Measurements from ENCODE around the gene SMARCA2.

SMARCA2 gene

DNA sequence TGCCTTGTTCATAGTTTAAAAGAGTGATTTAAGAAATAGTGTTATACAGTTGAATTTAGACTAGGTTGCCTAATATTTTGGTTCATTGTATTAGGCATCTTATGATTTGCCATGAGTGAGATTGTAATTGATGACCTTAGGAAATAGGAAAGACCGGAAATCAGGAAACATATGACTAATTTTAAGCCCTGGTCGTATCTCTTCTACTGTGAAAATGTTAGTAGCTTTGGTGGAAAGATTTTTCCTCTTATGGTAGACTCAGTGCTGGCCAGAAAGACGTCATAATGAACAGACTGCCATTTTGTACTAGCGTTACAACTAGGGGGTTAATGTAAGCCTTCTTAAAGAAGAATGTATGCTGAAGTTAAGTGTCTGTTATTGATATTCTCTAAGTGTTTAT is 21.7 kb downstream of the SMARCA2 start:
- TF ChIP-seq CTCF (IDR thresholded peaks at IDR 0.05; ENCODE audit: insufficient read depth, low read depth, low read length, missing control alignments) = no peak
- DNase-seq (ENCODE audit: low read depth) = no peak

DNA sequence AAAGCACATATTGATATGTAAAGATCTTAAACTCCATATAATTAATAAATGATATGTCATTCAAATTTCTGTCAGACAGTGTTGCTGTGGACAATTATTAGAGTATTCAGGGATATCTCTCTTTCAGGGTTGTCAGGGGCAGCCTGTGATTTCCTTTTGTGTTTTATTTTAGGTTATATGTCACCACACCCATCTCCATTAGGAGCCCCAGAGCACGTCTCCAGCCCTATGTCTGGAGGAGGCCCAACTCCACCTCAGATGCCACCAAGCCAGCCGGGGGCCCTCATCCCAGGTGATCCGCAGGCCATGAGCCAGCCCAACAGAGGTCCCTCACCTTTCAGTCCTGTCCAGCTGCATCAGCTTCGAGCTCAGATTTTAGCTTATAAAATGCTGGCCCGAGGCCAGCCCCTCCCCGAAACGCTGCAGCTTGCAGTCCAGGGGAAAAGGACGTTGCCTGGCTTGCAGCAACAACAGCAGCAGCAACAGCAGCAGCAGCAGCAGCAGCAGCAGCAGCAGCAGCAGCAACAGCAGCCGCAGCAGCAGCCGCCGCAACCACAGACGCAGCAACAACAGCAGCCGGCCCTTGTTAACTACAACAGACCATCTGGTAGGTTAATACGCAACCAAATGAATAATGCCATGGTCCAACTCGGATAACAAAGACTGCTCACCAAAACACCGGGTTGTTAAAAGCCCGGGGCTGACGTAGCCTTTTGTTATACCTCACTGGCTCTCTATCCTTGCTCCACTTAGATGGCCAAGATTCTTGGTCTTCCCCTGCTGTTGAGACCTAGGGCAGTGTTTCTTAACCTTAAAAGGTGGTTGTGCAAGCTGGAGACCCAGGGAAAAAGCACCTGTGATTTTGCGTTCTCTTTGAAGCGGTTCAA is 24.4 kb downstream of the SMARCA2 start:
- no peak for DNase-seq (ENCODE audit: low read depth)
- no peak for TF ChIP-seq CTCF (IDR thresholded peaks at IDR 0.05; ENCODE audit: insufficient read depth, low read depth, low read length, missing control alignments)
- no peak overlapping the region for H3K4me3 ChIP-seq (ENCODE audit: low read depth, low read length)

More for the DNA sequence above, 21.7 kb downstream of the SMARCA2 start:
- no peak overlapping the region for H3K4me3 ChIP-seq (ENCODE audit: low read depth, low read length)

DNA sequence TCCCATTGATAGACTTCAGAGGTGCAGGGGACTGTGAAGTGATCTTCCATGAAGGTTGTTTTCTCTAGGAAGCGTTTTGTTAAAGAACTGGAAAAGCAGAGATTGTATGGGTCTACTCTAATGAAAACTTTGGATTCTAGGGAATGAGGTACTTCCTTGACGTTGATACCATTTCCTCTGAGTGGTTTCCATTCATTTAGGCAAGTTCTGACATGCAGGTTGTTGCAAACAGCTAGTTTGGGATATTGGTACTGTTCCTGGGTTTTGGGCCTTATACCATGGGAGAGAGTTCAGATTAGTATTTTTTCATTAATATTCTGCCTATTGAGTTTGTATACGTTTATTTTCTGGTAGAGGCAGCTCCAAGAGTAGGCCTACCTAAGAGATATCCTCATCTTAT is 25.7 kb downstream of the SMARCA2 start:
- DNase-seq (ENCODE audit: low read depth) = no peak
- H3K4me3 ChIP-seq (ENCODE audit: low read depth, low read length) = no peak overlapping the region
- TF ChIP-seq CTCF (IDR thresholded peaks at IDR 0.05; ENCODE audit: insufficient read depth, low read depth, low read length, missing control alignments) = no peak

DNA sequence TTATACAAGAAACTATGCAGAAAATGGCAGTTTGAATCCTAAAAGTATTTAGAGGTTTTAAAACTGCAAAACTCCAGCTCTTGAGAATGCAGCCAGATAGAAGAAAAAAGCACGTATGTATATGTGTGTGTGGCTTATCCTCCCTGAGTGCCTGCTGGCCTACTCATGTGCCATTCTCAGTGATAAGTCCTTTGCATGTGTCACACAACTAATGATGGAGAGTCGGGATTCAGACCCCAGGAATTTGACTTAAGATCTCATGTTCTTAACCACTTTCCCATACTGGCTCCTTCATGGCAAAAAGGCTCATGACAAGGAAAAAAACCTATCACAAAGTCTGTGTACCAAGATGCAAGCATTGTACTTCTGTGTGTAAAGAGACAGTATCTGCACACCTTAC is 26.6 kb downstream of the SMARCA2 start:
- H3K4me3 ChIP-seq (ENCODE audit: low read depth, low read length) = no peak overlapping the region
- DNase-seq (ENCODE audit: low read depth) = no peak
- TF ChIP-seq CTCF (IDR thresholded peaks at IDR 0.05; ENCODE audit: insufficient read depth, low read depth, low read length, missing control alignments) = no peak

DNA sequence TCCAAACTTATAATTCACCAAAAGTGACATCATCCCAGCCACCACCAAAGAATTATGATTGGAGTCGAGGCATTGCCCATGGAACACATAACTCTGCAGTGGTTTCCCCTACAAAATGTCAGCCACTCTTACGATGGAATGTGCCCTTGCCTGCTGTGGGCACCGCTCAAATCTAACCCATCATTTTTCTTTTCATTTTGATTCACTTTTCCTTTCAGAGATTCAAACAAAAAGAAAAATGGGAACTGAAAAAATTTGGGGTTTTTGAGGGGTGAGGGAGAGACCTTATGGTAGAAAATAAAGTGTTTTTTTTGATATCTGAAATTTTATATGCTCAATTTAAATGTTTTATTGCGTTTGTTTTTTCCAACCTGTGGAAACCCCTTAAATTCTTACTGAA is 28.1 kb downstream of the SMARCA2 start:
- peak overlapping the region; percentile 4; the same call in 1 of the 2 replicates for H3K4me3 ChIP-seq (ENCODE audit: low read depth, low read length)
- no peak for DNase-seq (ENCODE audit: low read depth)
- TF ChIP-seq CTCF (IDR thresholded peaks at IDR 0.05; ENCODE audit: insufficient read depth, low read depth, low read length, missing control alignments) = no peak

DNA sequence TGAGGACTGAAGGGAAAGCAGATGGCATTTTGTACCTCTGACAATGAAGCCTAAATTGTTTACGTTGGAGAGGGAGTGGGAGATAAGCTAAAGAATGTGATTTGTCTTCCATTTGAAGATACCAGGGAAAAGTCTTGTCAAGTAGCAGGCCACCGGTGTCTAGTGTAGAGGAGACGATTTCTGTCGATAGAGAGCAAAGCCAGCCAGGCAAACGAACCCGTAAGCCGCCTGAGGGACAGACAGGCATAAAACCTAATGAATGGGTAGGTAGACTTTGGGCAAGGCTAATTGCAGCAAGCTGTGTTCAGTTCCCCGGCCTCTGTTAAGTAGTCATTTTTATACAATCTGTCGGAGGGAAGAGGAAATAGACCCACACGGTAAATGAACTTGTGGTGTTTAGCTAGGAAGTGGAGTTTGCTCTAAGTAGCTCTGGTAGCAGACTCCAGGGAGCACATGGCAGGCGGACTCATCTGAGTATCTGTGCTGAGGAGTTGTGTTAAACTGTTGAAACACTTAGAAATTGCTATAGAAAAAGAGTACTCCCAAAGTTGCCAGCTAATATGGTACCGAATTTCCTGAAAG is 28.8 kb downstream of the SMARCA2 start:
- peak; percentile 68 for DNase-seq (ENCODE audit: low read depth)
- H3K4me3 ChIP-seq (ENCODE audit: low read depth, low read length) = no peak overlapping the region
- TF ChIP-seq CTCF (IDR thresholded peaks at IDR 0.05; ENCODE audit: insufficient read depth, low read depth, low read length, missing control alignments) = no peak
